ENCODE results near the gene RGS7.
A peak's percentile ranks its signal among the peaks of the same experiment; 100 is the strongest.
"Not testable (repeated sequence)": the region's sequence is repeated elsewhere in the genome, so short reads cannot be mapped to it uniquely, and the experiment has no call there.

Gene RGS7

DNA sequence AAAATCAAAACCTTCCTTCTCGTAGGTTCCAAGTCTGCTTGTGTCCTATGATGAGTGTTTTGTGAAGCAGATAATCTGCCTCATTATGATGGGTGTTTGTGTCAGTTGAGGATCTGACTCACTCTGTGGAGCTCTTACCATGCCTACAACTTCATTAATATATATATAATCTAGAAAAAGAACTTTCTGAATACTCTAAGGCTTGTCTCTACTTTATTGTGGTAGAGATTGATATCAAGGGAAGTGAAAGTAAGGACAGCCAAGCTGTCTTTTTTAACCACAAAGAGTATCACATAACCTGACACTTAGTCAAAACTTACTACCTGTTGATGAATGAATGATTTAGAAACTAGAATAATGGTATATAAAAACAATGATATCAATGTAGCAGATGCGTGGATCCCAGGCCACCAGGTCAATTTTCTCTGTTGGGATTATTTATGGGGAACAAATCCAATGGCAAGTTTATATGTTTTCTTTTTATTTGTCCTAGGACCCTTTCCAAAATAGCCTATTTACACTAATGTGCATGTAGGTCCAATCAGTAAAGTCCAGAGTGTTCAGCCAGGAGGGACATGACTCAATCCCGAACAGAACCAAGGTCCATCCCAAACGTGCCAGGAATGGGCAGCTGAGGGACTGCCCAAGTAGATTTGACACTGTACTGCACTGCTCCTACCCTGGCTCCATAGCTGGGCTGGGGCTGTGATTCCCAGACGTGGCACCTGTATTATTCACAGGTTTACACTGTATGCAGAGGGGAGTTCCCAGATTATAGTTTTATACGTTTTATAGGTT is 562.8 kb downstream of the RGS7 start:
- no peak for DNase-seq (ENCODE audit: low spot score)
- FAIRE-seq, result no peak

DNA sequence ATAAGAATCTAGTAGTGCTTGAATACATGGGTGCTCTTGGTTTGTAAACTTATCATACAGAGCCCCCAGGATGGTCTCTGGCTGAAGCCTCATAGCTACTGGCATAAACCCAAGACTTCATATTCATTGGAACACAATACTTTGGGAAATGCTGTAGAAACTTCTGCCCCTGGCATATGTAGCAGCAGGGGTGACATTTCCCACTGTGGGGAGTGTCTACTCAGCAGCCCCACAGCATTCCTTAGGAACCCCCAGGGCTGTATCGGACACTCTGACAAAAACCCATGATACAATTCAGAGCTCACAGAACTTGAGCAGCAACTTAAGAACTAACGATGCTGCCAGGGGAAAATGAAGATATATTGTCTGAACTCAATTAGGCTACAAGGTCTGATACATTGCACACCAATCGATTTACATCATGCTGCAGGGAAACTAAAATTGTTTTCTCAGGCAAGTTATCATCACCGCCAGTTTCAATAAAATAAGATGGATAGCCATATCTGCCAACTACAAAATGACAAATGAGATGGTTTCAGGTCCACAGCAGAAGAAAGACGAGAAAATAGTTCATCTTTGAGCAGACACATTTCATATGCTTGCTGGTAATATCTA is 564.0 kb downstream of the RGS7 start:
- DNase-seq (ENCODE audit: low spot score) (no peak), FAIRE-seq (no peak)

DNA sequence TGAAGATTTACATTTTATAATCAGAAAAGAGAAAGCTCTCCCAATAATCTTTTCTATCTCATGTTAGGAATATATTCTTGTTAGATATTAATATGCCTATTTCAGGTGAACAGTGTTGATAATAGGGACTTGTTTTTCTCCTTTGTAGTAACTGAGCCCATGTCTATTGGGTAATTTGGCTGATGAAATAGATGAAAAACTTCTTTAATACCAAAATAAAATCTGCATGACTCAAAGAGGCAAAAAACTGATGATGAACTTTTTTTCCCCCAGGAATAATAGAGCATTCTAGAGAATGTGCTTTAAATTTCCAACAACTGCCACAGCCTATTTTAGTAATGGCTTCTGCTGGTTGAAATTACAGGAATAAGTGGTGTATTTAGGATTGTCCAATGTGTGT is 566.1 kb downstream of the RGS7 start:
- DNase-seq (ENCODE audit: low spot score) (no peak), FAIRE-seq (no peak)

DNA sequence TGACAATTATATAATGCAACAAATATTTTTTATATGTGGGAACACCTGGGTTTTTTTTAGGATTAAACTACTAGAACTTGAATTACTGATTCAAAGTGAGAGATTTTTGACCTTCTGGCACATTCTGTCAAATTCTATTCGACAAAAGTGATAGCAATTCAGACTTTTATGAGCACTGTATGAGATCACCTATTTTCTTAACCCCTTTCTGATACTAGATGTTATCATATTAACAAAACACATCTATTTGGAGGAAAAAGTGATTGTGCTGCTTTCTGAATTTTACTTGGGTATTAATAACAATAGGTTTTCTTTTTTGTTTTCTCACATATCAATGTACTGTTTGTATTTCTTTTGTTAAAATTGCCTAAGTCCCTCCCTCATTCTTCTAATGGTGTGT is 570.1 kb downstream of the RGS7 start:
- no peak for FAIRE-seq
- no peak for DNase-seq (ENCODE audit: low spot score)

DNA sequence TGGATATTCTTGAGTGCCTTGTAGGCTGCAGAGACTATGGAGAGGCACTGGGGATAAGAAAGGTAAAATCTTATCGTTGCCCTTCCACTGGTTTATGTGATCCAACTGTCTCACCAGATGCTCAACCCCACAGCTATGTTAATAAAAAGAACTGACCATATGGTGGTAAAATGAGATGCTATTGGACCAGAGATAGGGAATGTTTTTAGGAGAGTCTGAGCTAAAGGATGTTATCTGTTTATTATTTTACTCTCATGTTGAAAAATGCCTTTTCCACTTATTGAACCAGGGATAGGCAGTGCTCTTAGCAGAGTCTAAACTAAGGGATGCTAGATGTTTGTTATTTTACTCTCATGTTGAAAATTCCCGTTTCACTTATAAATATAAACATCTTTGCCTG is 572.2 kb downstream of the RGS7 start:
- no peak for FAIRE-seq

DNA sequence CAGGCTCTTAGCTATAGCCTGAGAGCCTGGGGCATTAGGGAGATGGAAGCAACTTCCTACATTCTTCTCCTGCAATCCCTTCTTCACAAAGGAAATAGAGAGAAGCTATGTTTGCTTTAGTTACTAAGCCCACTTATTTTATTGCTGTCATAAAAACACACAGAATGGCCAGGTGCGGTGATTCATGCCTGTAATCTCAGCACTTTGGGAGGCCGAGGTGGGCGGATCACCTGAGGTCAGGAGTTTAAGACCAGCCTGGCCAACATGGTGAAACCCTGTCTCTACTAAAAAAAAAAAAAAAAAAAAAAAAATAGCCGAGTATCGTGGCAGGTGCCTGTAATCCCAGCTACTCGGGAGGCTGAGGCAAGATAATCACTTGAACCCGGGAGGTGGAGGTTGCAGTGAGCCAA is 573.3 kb downstream of the RGS7 start:
- DNase-seq (ENCODE audit: low spot score), result peak; percentile 52
- not testable (repeated sequence) for FAIRE-seq

More for the DNA sequence above, 572.2 kb downstream of the RGS7 start:
- no peak for DNase-seq (ENCODE audit: low spot score)

DNA sequence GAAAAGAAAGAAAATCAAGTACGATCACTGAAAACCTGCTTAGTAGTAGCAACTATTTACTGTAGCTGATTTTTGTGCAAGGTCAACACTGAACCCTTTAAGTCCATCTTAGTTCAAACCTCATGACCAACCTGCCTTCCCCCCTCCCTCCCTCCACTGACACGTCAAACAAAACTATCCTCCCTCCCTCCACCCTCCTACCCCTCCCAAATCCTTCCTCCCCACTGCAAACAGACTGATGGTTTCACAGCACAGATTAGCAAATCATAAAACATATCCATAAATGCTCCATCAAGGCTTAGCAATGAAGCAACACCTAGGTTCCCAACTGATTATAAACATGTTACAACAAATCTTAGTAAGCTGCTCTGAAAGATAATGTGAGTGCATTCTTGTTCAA is 580.8 kb downstream of the RGS7 start:
- DNase-seq (ENCODE audit: low spot score) (no peak), FAIRE-seq (no peak)

DNA sequence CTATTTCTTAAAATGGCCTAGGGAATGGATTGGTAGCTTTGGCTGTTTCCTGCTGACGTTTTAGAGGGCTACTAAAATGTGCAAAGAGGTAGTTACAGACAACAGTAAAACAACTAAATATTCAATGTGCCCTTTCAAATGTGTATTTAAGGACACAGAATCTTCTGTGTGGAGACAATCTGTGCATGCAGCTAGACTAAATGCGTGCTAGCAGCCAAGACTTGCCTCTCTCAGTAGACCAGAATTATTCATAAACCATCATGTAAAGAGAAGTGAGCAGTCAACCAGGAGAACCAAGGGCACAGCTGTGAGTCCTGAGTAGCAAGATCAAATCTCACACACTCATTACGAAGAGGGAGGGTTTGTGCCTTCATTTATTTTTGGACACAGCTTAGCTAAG is 584.9 kb downstream of the RGS7 start:
- no peak for FAIRE-seq
- DNase-seq (ENCODE audit: low spot score), result no peak

DNA sequence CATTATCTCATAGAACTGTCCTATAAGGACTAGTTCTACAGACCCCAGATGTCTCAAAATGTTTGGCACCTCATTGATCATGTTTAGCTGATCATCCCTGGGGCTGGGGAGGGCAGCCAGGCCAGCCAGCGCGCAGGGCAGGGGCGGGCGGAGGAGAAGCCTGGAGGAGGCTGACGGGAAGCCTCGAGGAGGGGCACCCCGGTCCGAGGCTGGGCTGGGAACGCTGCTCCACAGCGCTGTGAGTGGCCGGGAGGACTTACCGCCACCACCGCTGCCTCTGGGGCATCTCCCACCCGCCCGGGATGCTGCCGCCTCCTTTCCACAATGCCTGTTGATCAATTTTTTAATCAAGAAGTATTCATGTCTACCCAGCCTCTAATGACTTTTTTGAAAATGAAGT is 585.6 kb downstream of the RGS7 start:
- DNase-seq (ENCODE audit: low spot score), result no peak
- no peak for FAIRE-seq

DNA sequence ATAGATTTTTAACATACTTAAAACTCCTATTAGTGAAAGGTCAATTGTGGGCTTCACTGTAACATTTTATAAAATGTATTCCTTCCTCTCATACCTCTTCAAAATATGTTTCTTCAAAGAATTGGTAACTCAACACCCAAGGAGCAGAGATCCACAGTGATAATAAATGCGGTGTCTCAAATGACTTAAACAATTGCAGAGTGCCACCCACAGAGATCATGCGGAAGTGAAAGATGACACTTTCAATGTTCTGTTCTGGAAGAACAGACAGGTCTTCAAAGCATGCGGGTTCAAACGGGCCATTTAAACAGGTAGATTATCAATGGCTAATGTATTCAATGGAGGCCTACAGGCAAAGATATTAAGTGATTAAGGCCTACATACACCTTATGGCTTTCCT is 588.0 kb downstream of the RGS7 start:
- no peak for FAIRE-seq
- DNase-seq (ENCODE audit: low spot score), result peak; percentile 11

DNA sequence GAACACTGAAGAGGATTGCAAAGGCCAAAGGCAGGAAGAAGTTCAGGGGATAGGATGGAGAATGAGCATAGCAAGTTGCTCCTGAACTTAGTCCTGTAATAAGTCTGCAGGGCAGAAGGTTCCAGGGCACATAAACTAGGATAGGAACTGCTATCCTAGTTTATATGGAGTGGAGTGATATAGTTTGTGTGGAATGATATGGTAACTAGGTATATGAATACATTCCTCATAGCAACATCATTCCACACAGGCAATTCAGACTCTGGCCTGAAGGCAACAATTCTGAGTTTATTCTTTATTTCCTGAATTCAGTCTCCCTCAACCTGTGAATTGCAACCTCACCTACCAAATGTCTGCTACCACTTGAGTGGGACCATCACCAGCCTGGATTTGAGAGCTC is 590.2 kb downstream of the RGS7 start:
- DNase-seq (ENCODE audit: low spot score) (no peak), FAIRE-seq (no peak)

DNA sequence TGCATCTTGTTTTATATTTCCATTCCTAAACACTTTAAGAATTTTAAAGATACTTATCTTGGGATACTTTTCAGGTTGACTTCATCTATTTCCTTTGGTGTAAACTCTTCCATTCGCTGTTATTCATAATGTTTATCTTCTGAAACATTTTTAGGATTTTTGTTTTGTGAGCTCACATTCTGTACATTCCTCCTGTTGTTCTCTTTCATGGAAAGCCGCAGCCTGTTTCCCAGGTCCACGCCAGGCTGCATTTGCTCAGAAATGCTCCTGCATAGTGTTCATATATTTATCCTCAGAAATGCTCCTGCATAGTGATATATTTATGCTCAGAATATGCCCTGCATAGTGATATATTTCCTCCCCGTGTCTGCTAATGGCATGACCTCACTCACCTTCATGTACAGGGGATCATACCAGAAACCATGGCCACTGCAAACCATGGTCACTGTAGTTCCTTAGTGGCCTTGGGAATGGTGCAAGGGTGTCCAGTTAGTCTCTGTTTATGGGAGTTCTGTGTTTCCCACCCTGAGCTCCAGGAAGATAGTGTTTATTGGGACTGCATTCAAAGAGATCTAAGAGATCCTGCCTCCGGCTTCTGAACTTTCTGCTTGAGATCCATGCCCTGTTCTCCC is 591.2 kb downstream of the RGS7 start:
- DNase-seq (ENCODE audit: low spot score), result peak; percentile 68
- peak; percentile 78 for FAIRE-seq

DNA sequence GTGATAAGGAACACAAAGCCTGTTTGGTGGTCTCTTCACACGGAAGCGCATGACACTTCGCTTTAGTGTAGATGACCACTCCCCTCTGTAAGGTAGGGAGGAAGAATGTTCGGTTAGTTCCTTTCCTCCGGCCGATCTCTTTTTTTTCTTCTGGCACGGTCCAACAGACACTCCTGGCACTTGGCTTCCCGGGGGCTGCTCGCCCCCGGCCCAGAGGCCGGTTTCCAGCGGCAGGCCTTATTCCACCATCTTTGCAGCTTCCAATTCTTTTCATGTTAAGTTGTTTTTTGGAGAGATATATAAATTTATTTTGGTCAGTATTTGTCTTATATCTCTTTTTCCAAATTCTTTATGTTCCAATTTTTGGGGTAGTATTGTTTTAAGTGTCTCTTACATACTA is 593.2 kb downstream of the RGS7 start:
- FAIRE-seq (no peak), DNase-seq (ENCODE audit: low spot score) (no peak)

DNA sequence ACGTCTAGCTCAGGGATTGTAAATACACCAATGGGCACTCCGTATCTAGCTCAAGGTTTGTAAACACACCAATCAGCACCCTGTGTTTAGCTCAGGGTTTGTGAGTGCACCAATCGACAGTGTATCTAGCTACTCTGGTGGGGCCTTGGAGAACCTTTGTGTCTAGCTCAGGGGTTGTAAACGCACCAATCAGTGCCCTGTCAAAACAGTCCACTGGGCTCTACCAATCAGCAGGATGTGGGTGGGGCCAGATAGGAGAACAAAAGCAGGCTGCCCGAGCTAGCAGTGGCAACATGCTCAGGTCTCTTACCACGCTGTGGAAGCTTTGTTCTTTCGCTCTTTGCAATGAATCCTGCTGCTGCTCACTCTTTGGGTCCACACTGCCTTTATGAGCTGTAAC is 593.9 kb downstream of the RGS7 start:
- FAIRE-seq; DNase-seq (ENCODE audit: low spot score): not testable (repeated sequence)

DNA sequence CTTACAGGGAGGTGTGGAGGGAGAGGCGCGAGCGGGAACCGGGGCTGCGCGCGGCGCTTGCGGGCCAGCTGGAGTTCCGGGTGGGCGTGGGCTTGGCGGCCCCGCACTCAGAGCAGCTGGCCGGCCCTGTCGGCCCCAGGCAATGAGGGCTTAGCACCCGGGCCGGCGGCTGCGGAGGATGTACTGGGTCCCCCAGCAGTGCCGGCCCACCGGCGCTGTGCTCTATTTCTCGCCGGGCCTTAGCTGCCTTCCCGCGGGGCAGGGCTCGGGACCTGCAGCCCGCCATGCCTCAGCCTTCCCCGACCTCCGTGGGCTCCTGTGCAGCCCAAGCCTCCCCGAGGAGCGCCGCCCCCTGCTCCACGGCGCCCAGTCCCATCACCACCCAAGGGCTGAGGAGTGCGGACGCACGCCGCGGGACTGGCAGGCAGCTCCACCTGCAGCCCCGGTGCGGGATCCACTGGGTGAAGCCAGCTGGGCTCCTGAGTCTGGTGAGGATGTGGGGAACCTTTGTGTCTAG is 594.5 kb downstream of the RGS7 start:
- DNase-seq (ENCODE audit: low spot score); FAIRE-seq: not testable (repeated sequence)

DNA sequence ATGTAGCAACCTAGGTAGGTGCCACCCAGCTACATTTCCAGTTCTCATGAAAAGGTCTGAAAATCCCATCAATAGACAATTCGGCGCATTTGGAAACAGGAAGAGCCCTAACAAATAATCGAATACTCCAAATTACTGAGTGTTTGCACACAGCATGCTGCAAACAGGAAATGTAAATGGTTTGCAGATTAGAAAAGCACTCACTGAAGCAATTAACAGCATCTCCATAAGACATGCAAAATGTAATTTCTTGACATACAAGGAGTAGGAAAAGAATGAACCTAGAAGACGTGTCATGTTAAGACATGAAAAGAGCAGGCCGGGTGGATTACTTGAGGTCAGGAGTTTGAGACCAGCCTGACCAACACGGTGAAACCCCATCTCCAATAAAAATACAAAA is 598.2 kb downstream of the RGS7 start:
- not testable (repeated sequence) for DNase-seq (ENCODE audit: low spot score); FAIRE-seq

DNA sequence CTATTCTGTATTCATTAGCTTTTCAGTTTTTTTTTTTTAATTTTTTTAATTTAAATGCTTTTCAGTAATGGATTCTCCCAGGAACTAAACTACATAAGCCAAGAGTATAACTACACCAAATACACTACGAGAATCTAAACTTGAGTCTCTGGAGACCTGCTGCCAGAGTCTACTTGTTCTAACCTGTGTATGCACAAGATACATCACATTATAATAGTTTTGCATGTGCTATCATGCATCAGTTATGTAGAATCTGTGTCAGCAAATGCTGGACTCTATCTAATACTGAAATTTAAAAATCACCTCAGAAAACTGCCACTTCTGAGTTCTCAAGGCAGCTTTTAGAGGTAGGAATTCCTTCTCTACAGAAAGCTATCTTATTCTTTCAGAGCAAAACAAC is 598.7 kb downstream of the RGS7 start:
- FAIRE-seq, result no peak

DNA sequence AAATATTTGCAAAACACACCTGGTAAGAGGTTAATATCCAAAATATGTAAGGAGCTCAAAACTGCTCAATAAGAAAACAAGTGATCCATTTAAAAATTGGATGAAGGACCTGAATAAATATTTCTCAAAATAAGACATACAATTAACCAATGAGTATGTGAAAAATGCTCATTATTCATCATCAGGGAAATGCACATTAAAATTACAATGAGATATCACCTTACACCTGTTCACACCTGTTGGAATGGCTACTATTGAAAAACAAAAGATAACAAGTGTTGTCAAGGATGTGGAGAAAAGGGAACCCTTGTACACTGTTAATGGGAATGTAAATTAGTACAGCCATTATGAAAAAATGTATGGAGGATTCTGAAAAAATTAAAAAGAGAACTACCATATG is 609.1 kb downstream of the RGS7 start:
- FAIRE-seq, result peak; percentile 81
- no peak for DNase-seq (ENCODE audit: low spot score)

More for the DNA sequence above, 598.7 kb downstream of the RGS7 start:
- no peak for DNase-seq (ENCODE audit: low spot score)

DNA sequence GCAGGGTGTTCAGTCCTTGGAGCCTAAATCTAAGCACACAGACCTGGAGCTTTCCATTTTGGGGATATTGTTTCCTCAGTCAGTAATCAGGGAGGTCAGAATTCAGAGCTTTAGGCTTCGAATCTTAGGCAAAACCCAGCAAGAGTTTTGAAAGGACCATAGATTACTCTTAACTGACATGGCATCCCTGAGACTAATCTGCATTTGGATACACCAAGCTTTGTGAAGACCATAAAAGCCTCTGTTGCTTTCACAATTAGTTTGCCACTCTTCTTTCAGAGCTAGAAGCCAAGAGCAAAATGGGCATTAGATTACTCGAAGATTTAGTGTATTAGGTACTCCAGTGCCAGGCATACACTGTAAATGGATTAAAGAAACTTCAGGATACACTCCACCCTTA is 613.3 kb downstream of the RGS7 start:
- no peak for DNase-seq (ENCODE audit: low spot score)
- no peak for FAIRE-seq

DNA sequence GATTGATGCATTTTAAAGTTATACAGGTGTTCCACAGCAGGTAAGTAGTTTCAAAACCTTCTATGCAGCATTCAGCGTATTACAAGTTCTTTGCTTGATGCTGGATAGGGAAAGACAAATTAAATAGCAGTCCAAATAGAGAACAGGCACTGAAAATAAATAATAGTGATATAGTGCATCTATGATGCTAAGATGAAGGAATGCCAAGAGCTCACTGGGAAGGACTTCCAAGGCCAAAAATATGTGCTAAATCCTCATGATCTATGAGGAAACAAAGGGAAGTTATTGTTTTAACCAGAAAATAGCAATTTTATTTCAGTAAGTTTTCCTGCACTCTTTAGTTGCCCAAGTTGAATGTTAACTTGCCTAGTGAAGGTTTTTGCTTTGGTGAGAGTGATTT is 617.3 kb downstream of the RGS7 start:
- FAIRE-seq, result no peak

DNA sequence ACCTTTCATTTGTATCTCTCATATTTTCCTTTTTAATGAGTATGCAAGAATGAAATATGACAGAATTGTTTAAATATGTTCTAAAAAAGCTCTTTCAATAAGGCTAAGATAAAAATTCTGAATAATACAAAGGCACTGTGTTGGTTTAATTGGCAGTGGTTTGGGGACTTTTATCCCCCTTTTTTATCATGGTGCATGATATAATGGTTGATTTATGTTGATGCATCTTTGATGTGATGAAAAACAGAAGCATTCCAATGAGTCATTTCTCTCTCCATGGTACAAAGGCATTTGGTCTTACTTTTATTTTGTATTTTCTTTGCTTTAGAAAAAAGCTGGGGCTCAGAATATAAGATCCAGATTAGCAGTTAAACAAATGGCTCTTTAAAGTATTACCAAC is 617.9 kb downstream of the RGS7 start:
- FAIRE-seq, result no peak
- DNase-seq (ENCODE audit: low spot score), result peak; percentile 20

More for the DNA sequence above, 617.3 kb downstream of the RGS7 start:
- DNase-seq (ENCODE audit: low spot score), result no peak

DNA sequence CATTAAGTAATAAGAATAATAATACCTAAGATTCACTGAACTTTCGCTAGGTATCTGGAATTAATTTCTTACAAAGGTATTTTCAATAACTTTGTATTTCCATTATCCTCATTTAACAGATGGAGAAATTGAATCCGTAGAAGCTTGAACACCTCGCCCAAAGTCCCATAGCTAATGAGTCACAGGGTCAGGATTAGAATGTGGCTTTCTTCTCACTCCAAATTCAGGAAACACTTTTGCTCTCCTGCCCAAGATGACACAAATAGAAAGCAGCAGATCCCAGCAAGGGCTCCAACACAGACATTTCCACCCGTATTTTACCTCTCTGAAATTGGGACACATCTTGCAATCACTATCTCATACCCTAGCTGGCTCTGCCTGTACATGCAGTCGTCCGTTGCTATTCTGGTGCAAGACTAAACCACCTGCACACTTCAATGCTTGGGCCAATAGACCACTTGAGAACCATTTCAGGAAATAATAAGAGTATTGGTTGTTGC is 619.2 kb downstream of the RGS7 start:
- DNase-seq (ENCODE audit: low spot score) (no peak), FAIRE-seq (no peak)
